Measurements from ENCODE around the gene FTO.
"Not testable (repeated sequence)": the region's sequence is repeated elsewhere in the genome, so short reads cannot be mapped to it uniquely, and the experiment has no call there.

FTO gene

GRCh38 chr16:53703590-53704444 is at the start of gene FTO, which contains the start of gene RPGRIP1L:
FTO (plus strand) TSS chr16:53704156.
RPGRIP1L (minus strand) TSS chr16:53703859; CDS start chr16:53700723, 3,136 bp downstream.
- DNase-seq, result peak; percentile 96

GRCh38 chr16:53654946-53655345 is 49.0 kb upstream of the FTO start:
- DNase-seq, result no peak

GRCh38 chr16:53662072-53662471 is 41.9 kb upstream of the FTO start:
- no peak for DNase-seq

- DNase-seq, result peak; percentile 1
These were observed 39.1 kb upstream of the FTO start for GRCh38 chr16:53664724-53665345.

- DNase-seq, result no peak
These were observed 37.1 kb upstream of the FTO start for GRCh38 chr16:53666786-53667415.

- no peak for DNase-seq
These were observed 35.1 kb upstream of the FTO start for GRCh38 chr16:53668869-53669268.

GRCh38 chr16:53672461-53672860 is 31.5 kb upstream of the FTO start:
- no peak for DNase-seq

- DNase-seq, result no peak
These were observed 30.8 kb upstream of the FTO start for GRCh38 chr16:53673189-53673588.

- no peak for DNase-seq
These were observed 25.8 kb upstream of the FTO start for GRCh38 chr16:53678155-53678554.

- no peak for DNase-seq
These were observed 25.1 kb upstream of the FTO start for GRCh38 chr16:53678756-53679343.

GRCh38 chr16:53680756-53681155 is 23.2 kb upstream of the FTO start:
- DNase-seq, result no peak

GRCh38 chr16:53681354-53681753 is 22.6 kb upstream of the FTO start:
- DNase-seq, result no peak

GRCh38 chr16:53685334-53685733 is 18.6 kb upstream of the FTO start:
- not testable (repeated sequence) for DNase-seq

GRCh38 chr16:53686710-53687109 is 17.2 kb upstream of the FTO start:
- DNase-seq, result no peak

- DNase-seq, result no peak
These were observed 14.3 kb upstream of the FTO start for GRCh38 chr16:53689636-53690035.

GRCh38 chr16:53690771-53691170 is 13.2 kb upstream of the FTO start:
- DNase-seq, result no peak

GRCh38 chr16:53692146-53692545 is 11.8 kb upstream of the FTO start:
- DNase-seq, result no peak

- no peak for DNase-seq
These were observed 10.6 kb upstream of the FTO start for GRCh38 chr16:53693320-53693719.

GRCh38 chr16:53695070-53695469 is 8.9 kb upstream of the FTO start:
- no peak for DNase-seq

GRCh38 chr16:53698271-53698670 is 5.7 kb upstream of the FTO start:
- DNase-seq, result not testable (repeated sequence)

GRCh38 chr16:53704445-53704813 is 473 bp downstream of the FTO start:
- no peak for DNase-seq

- DNase-seq, result no peak
These were observed 3.7 kb downstream of the FTO start for GRCh38 chr16:53707671-53708070.

GRCh38 chr16:53708490-53708889 is 4.5 kb downstream of the FTO start:
- DNase-seq, result no peak

GRCh38 chr16:53711390-53711789 is 7.4 kb downstream of the FTO start:
- no peak for DNase-seq
